ENCODE measurements around the gene TDRD10. TPM values are rescaled to one million over a fixed set of nuclear protein-coding genes. Genes with fewer than 3 reads are reported as not detected.

TDRD10 gene
- total RNA-seq, 1 experiment from 2014 or later, result not detected

GRCh38 chr1:154478639-154479038, 23.4 kb upstream of the TDRD10 start:
- H3K4me1 ChIP-seq (replicated peaks; ENCODE audit: insufficient read depth), result 0 out of 2 replicates have a peak, but pooled peaks cover 12% of the 10 kb centered on the region
- H2AFZ ChIP-seq, result no peak overlapping the region
- intact Hi-C loops (cut with micrococcal nuclease; ENCODE audit: unreplicated experiment), result loop anchor here (1.0 to 5.0 kb wide), 5 partner anchors 60 to 281 kb away; partner anchors contain the start of genes HAX1 and IL6R
- no peak overlapping the region for H3K4me3 ChIP-seq
- H3K79me2 ChIP-seq (ENCODE audit: low read depth), result no peaks in the 10 kb centered on the region
- ChIA-PET POLR2A (ENCODE audit: unreplicated experiment) (interaction anchor here (0.6 kb wide), 1 partner anchor 476 kb away, joined by 5 read pairs; no protein-coding TSS in a partner anchor), CTCF (interaction anchor here (0.5 to 0.6 kb wide), 4 partner anchors 41 to 597 kb away, joined by 3 to 19 read pairs (median 9); no protein-coding TSS in a partner anchor)
- peak; percentile 18 to 51 for DNase-seq
- no peak overlapping the region for H3K27ac ChIP-seq
- peaks cover 18% of the 10 kb centered on the region for H3F3A ChIP-seq (ENCODE audit: insufficient read depth, low read depth)
- H3K4me2 ChIP-seq, result no peak overlapping the region
- H3K9me2 ChIP-seq (ENCODE audit: insufficient read depth), result no peaks in the 10 kb centered on the region
- no peaks in the 10 kb centered on the region for H3K9me3 ChIP-seq (ENCODE audit: insufficient read depth, low read depth)
- H3K36me3 ChIP-seq (ENCODE audit: low read depth), result no peaks in the 10 kb centered on the region
- no peaks in the 10 kb centered on the region for H4K20me1 ChIP-seq (ENCODE audit: insufficient read depth)
- H3K27me3 ChIP-seq (ENCODE audit: insufficient read depth, low read depth), result no peaks in the 10 kb centered on the region
- TF ChIP-seq CTCF (conservative IDR thresholded peaks at IDR 0.05) (peak; percentile 55; the same call in 1 of the 2 replicates), EZH2 (IDR thresholded peaks at IDR 0.05; ENCODE audit: low read depth) (no peak)
- BruUV-seq (replicated peaks), result no TSS peak

DNA sequence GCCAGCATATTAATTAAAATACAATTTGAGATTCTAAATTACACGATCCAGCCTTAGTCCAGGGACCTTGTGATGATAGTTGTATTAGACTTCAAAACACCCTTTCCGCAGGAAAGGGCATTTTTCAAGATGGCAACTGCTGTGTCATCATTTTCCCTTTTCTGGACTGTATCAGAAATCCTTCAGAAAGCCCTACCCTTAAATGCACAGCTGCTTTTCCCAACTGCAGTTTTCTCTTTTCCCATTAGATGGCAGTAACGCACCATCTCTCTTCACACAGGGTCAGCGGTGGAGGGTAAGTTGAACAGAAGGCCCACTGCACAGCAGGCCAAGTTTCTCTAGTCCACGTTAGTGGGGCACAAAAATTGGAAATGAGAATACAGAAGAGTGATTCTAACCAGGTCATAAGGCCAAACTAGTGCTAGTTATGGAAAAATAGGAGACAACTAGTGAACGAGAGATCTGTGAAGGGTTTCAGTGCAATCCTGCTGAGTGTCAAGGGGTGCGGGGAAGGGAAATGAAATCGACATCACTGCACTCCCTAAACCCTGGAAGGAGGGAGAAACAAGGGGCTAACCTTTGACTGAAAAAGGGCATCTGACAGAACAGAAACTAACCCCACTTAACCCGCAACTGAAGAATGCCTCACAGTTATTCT, 22.1 kb upstream of the TDRD10 start:
- BruUV-seq (replicated peaks), result no TSS peak
- Histone ChIP-seq H3K79me2 (ENCODE audit: low read depth) (no peaks in the 10 kb centered on the region), H3K4me3 (no peak overlapping the region), H3K9me2 (ENCODE audit: insufficient read depth) (no peaks in the 10 kb centered on the region), H3K4me2 (peak overlapping the region; percentile 7; the same call in 1 of the 2 replicates), H4K20me1 (ENCODE audit: insufficient read depth) (no peaks in the 10 kb centered on the region), H3K36me3 (ENCODE audit: low read depth) (no peaks in the 10 kb centered on the region), H3K9me3 (ENCODE audit: insufficient read depth, low read depth) (no peaks in the 10 kb centered on the region), H3K27me3 (ENCODE audit: insufficient read depth, low read depth) (no peaks in the 10 kb centered on the region), H2AFZ (no peak overlapping the region), H3K4me1 (replicated peaks; ENCODE audit: insufficient read depth) (0 out of 2 replicates have a peak, but pooled peaks cover 12% of the 10 kb centered on the region), H3K27ac (no peak overlapping the region), H3F3A (ENCODE audit: insufficient read depth, low read depth) (peaks cover 25% of the 10 kb centered on the region)
- POLR2A ChIA-PET (ENCODE audit: unreplicated experiment), result interaction anchor here (0.6 kb wide), 1 partner anchor 605 kb away, joined by 3 read pairs; no protein-coding TSS in a partner anchor
- intact Hi-C loops (cut with micrococcal nuclease; ENCODE audit: unreplicated experiment), result loop anchor here (1.0 to 10.0 kb wide), 6 partner anchors 61 to 395 kb away; partner anchors contain the start of genes HAX1 and KCNN3
- peak; percentile 97 for TF ChIP-seq CTCF (conservative IDR thresholded peaks at IDR 0.05)
- TF ChIP-seq EZH2 (IDR thresholded peaks at IDR 0.05; ENCODE audit: low read depth), result no peak
- DNase-seq, result peak; percentile 65 to 71
- CTCF ChIA-PET, result interaction anchor here (0.5 to 2.6 kb wide), 3 partner anchors 67 to 394 kb away, joined by 3 to 12 read pairs (median 7); no protein-coding TSS in a partner anchor

DNA sequence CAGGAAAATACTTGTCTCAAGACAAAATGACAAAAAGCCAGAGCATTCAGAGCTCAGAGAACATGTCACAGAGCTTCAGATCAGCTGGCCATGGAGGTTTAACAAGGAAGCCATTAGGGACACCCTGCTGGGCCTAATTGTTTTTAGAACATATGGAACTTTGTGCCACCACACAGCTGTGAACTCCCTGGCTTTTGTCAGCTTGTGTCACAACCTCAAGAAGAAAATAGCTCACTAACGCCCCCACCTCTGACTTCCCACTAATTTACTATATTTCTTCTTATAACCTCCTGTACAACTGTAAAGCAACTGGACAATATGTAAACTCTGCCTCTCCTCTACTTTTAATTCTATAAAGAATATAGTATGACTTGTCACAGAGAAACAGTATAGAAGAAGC, 21.0 kb upstream of the TDRD10 start:
- TF ChIP-seq EZH2 (IDR thresholded peaks at IDR 0.05; ENCODE audit: low read depth) (no peak), CTCF (conservative IDR thresholded peaks at IDR 0.05) (no peak)
- no peak for DNase-seq
- H4K20me1 ChIP-seq (ENCODE audit: insufficient read depth), result no peaks in the 10 kb centered on the region
- no peaks in the 10 kb centered on the region for H3K9me2 ChIP-seq (ENCODE audit: insufficient read depth)
- H3F3A ChIP-seq (ENCODE audit: insufficient read depth, low read depth), result peaks cover 26% of the 10 kb centered on the region
- H3K4me3 ChIP-seq, result no peak overlapping the region
- H3K36me3 ChIP-seq (ENCODE audit: low read depth), result no peaks in the 10 kb centered on the region
- ChIA-PET CTCF (interaction anchor here (0.6 to 2.6 kb wide), 2 partner anchors 8 to 66 kb away, joined by 6 to 12 read pairs; no protein-coding TSS in a partner anchor), POLR2A (ENCODE audit: unreplicated experiment) (no interaction called here)
- no peaks in the 10 kb centered on the region for H3K9me3 ChIP-seq (ENCODE audit: insufficient read depth, low read depth)
- no peak overlapping the region for H2AFZ ChIP-seq
- H3K27me3 ChIP-seq (ENCODE audit: insufficient read depth, low read depth), result peaks cover 10% of the 10 kb centered on the region; the same call in 1 of the 2 replicates
- BruUV-seq (replicated peaks), result no TSS peak
- H3K4me2 ChIP-seq, result no peak overlapping the region
- H3K79me2 ChIP-seq (ENCODE audit: low read depth), result no peaks in the 10 kb centered on the region
- intact Hi-C loops (cut with micrococcal nuclease; ENCODE audit: unreplicated experiment), result loop anchor here (10.0 kb wide), 1 partner anchor 394 kb away; the partner anchor contains the start of gene KCNN3
- H3K27ac ChIP-seq, result no peak overlapping the region
- H3K4me1 ChIP-seq (replicated peaks; ENCODE audit: insufficient read depth), result 0 out of 2 replicates have a peak, but pooled peaks cover 11% of the 10 kb centered on the region
